NCI-H460 (cell line): ENCODE results near the gene MRPL28. TPM values are rescaled to one million over a fixed set of nuclear protein-coding genes. Genes with fewer than 3 reads are reported as not detected.
"Not testable (repeated sequence)": the region's sequence is repeated elsewhere in the genome, so short reads cannot be mapped to it uniquely, and the experiment has no call there.

Experiments used
- DNase-seq: peaks from one replicate; pipeline ENCODE4 v3.0.0-alpha.2; 2016; ENCODE audit warnings: low read depth; ENCODE audit errors: extremely low read depth
- total RNA-seq: library from RNA; depleted of rRNA; stranded (reverse); fragments of >200 nt; shearing (Covaris generic); gene quantifications from 2 replicates; pipeline ENCODE4 v1.2.3, GENCODE V29; 2014

Gene MRPL28
- total RNA-seq, 1 experiment from 2014 or later: 100 TPM

GRCh38 chr16:342455-343213 lies 27.7 kb downstream of the MRPL28 start:
- DNase-seq: no peak

- DNase-seq: not testable (repeated sequence)
Measured at GRCh38 chr16:341974-342336, 28.4 kb downstream of the MRPL28 start.

GRCh38 chr16:341095-341973 lies 29.0 kb downstream of the MRPL28 start:
- DNase-seq: not testable (repeated sequence)

- DNase-seq: no peak
Measured at GRCh38 chr16:340370-341091, 29.8 kb downstream of the MRPL28 start.

GRCh38 chr16:339680-340079 lies 30.7 kb downstream of the MRPL28 start:
- no peak for DNase-seq

GRCh38 chr16:337975-338575 lies 32.3 kb downstream of the MRPL28 start:
- no peak for DNase-seq

GRCh38 chr16:337437-337836 lies 32.9 kb downstream of the MRPL28 start:
- no peak for DNase-seq

- DNase-seq: no peak
Measured at GRCh38 chr16:336269-336668, 34.1 kb downstream of the MRPL28 start.

- DNase-seq: not testable (repeated sequence)
Measured at GRCh38 chr16:334861-335632, 35.3 kb downstream of the MRPL28 start.

GRCh38 chr16:334164-334832 lies 36.0 kb downstream of the MRPL28 start:
- DNase-seq: not testable (repeated sequence)

GRCh38 chr16:333406-334094 lies 36.8 kb downstream of the MRPL28 start:
- no peak for DNase-seq

GRCh38 chr16:331181-331814 lies 39.0 kb downstream of the MRPL28 start:
- not testable (repeated sequence) for DNase-seq

GRCh38 chr16:330741-331140 lies 39.6 kb downstream of the MRPL28 start:
- DNase-seq: no peak

GRCh38 chr16:325375-326145 lies 44.8 kb downstream of the MRPL28 start:
- DNase-seq: no peak

- DNase-seq: no peak
Measured at GRCh38 chr16:324451-325334, 45.6 kb downstream of the MRPL28 start.

- DNase-seq: no peak
Measured at GRCh38 chr16:324201-324450, 46.2 kb downstream of the MRPL28 start.
